HEK293 (cell line): ENCODE data around the gene RNF166.
A peak's percentile ranks its signal among the peaks of the same experiment; 100 is the strongest.

Experiments
- FEZF1 ChIP-seq: fragments of 450-650 bp; formaldehyde crosslinking; IDR thresholded peaks from 2 replicates; pipeline ENCODE4 v1.5.1; 2016; ENCODE audit warnings: missing biosample characterization, missing genetic modification characterization
- KLF16 ChIP-seq: fragments of 450-650 bp; formaldehyde crosslinking; IDR thresholded peaks from 2 replicates; pipeline ENCODE4 v1.5.1; 2017; ENCODE audit warnings: missing biosample characterization, missing genetic modification characterization
- PATZ1 ChIP-seq: fragments of 450-650 bp; formaldehyde crosslinking; IDR thresholded peaks from 2 replicates; pipeline ENCODE4 v1.5.1; 2016; ENCODE audit warnings: missing biosample characterization, missing genetic modification characterization
- SETDB1 ChIP-seq: IDR thresholded peaks from one replicate; pipeline ENCODE4 v1.6.1; 2017; ENCODE audit warnings: mild to moderate bottlenecking, low read length, moderate library complexity, mixed read lengths; ENCODE audit not compliant: insufficient read length
- TSHZ1 ChIP-seq: fragments of 450-650 bp; formaldehyde crosslinking; IDR thresholded peaks from 2 replicates; pipeline ENCODE4 v1.5.1; 2016; ENCODE audit warnings: missing biosample characterization, missing genetic modification characterization, borderline replicate concordance
- ZBTB6 ChIP-seq: fragments of 450-650 bp; formaldehyde crosslinking; IDR thresholded peaks from 2 replicates; pipeline ENCODE4 v1.5.1; 2017; ENCODE audit warnings: missing biosample characterization, missing genetic modification characterization
- ZNF10 ChIP-seq: fragments of 450-650 bp; formaldehyde crosslinking; IDR thresholded peaks from 2 replicates; pipeline ENCODE4 v1.5.1; 2017; ENCODE audit warnings: missing biosample characterization, missing genetic modification characterization
- ZNF175 ChIP-seq: fragments of 450-650 bp; formaldehyde crosslinking; IDR thresholded peaks from 2 replicates; pipeline ENCODE4 v1.5.1; 2016; ENCODE audit warnings: missing biosample characterization, missing genetic modification characterization
- ZNF26 ChIP-seq: fragments of 450-650 bp; formaldehyde crosslinking; IDR thresholded peaks from 2 replicates; pipeline ENCODE4 v1.5.1; 2016; ENCODE audit warnings: missing biosample characterization, missing genetic modification characterization
- ZNF266 ChIP-seq: fragments of 450-650 bp; formaldehyde crosslinking; IDR thresholded peaks from 2 replicates; pipeline ENCODE4 v1.5.1; 2016; ENCODE audit warnings: missing biosample characterization, missing genetic modification characterization, low read depth
- ZNF433 ChIP-seq: fragments of 450-650 bp; formaldehyde crosslinking; IDR thresholded peaks from 2 replicates; pipeline ENCODE4 v1.5.1; 2016; ENCODE audit warnings: missing biosample characterization, missing genetic modification characterization, low read depth
- ZNF449 ChIP-seq: fragments of 450-650 bp; formaldehyde crosslinking; IDR thresholded peaks from 2 replicates; pipeline ENCODE4 v1.5.1; 2017; ENCODE audit warnings: missing biosample characterization, mild to moderate bottlenecking, missing genetic modification characterization, moderate library complexity
- ZNF530 ChIP-seq: fragments of 450-650 bp; formaldehyde crosslinking; IDR thresholded peaks from 2 replicates; pipeline ENCODE4 v1.5.1; 2016; ENCODE audit warnings: low read depth, missing biosample characterization, missing genetic modification characterization
- ZNF560 ChIP-seq: fragments of 450-650 bp; formaldehyde crosslinking; IDR thresholded peaks from 2 replicates; pipeline ENCODE4 v1.5.1; 2017; ENCODE audit warnings: missing biosample characterization, missing genetic modification characterization, borderline replicate concordance
- ZNF629 ChIP-seq: fragments of 450-650 bp; formaldehyde crosslinking; IDR thresholded peaks from 2 replicates; pipeline ENCODE4 v1.5.1; 2017; ENCODE audit warnings: missing biosample characterization, missing genetic modification characterization
- ZNF707 ChIP-seq: fragments of 450-650 bp; formaldehyde crosslinking; IDR thresholded peaks from 2 replicates; pipeline ENCODE4 v1.5.1; 2016; ENCODE audit warnings: missing biosample characterization, missing genetic modification characterization
- ZNF792 ChIP-seq: fragments of 450-650 bp; formaldehyde crosslinking; IDR thresholded peaks from 2 replicates; pipeline ENCODE4 v1.5.1; 2016; ENCODE audit warnings: missing biosample characterization, missing genetic modification characterization
- ZSCAN30 ChIP-seq: fragments of 450-650 bp; IDR thresholded peaks from 2 replicates; pipeline ENCODE4 v1.5.1; 2018; ENCODE audit warnings: missing biosample characterization, mild to moderate bottlenecking, missing genetic modification characterization, moderate library complexity
- ZXDB ChIP-seq: fragments of 450-650 bp; formaldehyde crosslinking; IDR thresholded peaks from 2 replicates; pipeline ENCODE4 v1.5.1; 2016; ENCODE audit warnings: missing biosample characterization, missing genetic modification characterization
- TF ChIP-seq, protein P1 (sequence below): fragments of 450-650 bp; formaldehyde crosslinking; IDR thresholded peaks from 2 replicates; pipeline ENCODE4 v1.5.1; 2016; ENCODE audit warnings: missing biosample characterization, missing genetic modification characterization
- TF ChIP-seq, protein P2 (sequence below): fragments of 450-650 bp; IDR thresholded peaks from 2 replicates; pipeline ENCODE4 v1.5.1; 2018; ENCODE audit warnings: missing biosample characterization, missing genetic modification characterization
- TF ChIP-seq, protein P3 (sequence below): fragments of 450-650 bp; formaldehyde crosslinking; IDR thresholded peaks from 2 replicates; pipeline ENCODE4 v1.5.1; 2016; ENCODE audit warnings: missing biosample characterization, missing genetic modification characterization

RNF166 gene

DNA sequence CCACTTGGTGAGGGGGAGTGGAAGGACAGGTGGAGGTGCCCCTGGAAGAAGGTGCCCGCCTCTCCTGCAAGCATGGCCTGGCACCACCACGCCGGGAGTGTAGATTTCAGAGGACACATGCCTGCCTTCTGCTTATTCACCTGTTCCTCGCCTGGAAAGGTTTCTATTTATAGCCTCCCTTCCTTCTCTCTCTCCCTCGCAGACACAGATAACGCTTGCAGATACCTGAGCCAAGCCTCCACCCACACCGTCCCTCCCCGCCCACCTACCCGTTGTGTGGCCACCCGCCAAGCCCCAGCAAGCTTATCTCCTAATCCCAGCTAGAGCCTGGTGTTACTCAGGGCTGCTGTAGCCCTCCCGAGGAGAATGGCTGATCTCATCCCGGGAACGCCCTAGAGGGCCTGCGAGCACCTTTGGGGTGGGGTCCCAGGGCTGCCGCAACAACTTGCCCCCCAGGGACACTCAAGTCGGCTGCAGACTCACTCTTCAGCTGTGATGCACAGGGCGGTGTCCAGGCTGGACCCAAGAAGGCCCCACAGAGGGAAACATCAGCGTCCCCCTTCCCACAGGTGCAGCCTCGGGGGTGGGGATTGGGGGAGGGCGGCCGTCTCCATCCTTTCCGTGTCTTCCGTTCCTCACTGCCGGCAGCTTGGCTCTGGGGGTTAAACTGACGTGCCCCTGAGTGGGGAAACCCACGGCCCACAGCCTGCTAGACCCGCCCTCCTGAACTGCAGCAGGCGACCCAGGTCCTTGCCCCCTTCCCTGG lies 18.0 kb downstream of the RNF166 start (continued):
- TF ChIP-seq, protein P1, sequence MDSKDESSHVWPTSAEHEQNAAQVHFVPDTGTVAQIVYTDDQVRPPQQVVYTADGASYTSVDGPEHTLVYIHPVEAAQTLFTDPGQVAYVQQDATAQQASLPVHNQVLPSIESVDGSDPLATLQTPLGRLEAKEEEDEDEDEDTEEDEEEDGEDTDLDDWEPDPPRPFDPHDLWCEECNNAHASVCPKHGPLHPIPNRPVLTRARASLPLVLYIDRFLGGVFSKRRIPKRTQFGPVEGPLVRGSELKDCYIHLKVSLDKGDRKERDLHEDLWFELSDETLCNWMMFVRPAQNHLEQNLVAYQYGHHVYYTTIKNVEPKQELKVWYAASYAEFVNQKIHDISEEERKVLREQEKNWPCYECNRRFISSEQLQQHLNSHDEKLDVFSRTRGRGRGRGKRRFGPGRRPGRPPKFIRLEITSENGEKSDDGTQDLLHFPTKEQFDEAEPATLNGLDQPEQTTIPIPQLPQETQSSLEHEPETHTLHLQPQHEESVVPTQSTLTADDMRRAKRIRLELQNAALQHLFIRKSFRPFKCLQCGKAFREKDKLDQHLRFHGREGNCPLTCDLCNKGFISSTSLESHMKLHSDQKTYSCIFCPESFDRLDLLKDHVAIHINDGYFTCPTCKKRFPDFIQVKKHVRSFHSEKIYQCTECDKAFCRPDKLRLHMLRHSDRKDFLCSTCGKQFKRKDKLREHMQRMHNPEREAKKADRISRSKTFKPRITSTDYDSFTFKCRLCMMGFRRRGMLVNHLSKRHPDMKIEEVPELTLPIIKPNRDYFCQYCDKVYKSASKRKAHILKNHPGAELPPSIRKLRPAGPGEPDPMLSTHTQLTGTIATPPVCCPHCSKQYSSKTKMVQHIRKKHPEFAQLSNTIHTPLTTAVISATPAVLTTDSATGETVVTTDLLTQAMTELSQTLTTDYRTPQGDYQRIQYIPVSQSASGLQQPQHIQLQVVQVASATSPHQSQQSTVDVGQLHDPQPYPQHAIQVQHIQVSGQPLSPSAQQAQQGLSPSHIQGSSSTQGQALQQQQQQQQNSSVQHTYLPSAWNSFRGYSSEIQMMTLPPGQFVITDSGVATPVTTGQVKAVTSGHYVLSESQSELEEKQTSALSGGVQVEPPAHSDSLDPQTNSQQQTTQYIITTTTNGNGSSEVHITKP (tag by site-specific recombination), result peak; percentile 37
- TF ChIP-seq ZNF530 (no peak), PATZ1 (peak; percentile 96), FEZF1 (no peak), ZNF433 (no peak), TSHZ1 (tag by site-specific recombination) (no peak), ZNF175 (no peak), ZNF629 (tag by site-specific recombination) (peak; percentile 29; the same call in 1 of the 2 replicates), ZNF10 (tag by site-specific recombination) (no peak), ZBTB6 (no peak), ZNF560 (tag by site-specific recombination) (no peak), KLF16 (tag by site-specific recombination) (peak; percentile 65), ZNF26 (tag by site-specific recombination) (no peak), ZXDB (tag by site-specific recombination) (0 out of 2 replicates have a peak, but pooled peaks have one; percentile 27), ZNF266 (tag by site-specific recombination) (no peak), ZNF707 (no peak), SETDB1 (no peak), ZNF792 (tag by site-specific recombination) (no peak), ZNF449 (tag by site-specific recombination) (no peak), ZSCAN30 (tag by site-specific recombination) (no peak)
- TF ChIP-seq, protein P2, sequence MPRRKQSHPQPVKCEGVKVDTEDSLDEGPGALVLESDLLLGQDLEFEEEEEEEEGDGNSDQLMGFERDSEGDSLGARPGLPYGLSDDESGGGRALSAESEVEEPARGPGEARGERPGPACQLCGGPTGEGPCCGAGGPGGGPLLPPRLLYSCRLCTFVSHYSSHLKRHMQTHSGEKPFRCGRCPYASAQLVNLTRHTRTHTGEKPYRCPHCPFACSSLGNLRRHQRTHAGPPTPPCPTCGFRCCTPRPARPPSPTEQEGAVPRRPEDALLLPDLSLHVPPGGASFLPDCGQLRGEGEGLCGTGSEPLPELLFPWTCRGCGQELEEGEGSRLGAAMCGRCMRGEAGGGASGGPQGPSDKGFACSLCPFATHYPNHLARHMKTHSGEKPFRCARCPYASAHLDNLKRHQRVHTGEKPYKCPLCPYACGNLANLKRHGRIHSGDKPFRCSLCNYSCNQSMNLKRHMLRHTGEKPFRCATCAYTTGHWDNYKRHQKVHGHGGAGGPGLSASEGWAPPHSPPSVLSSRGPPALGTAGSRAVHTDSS (tag by site-specific recombination), result no peak
- TF ChIP-seq, protein P3, sequence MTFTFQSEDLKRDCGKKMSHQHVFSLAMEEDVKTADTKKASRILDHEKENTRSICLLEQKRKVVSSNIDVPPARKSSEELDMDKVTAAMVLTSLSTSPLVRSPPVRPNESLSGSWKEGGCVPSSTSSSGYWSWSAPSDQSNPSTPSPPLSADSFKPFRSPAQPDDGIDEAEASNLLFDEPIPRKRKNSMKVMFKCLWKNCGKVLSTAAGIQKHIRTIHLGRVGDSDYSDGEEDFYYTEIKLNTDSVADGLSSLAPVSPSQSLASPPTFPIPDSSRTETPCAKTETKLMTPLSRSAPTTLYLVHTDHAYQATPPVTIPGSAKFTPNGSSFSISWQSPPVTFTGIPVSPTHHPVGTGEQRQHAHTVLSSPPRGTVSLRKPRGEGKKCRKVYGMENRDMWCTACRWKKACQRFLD (tag by site-specific recombination), result no peak
